ENCODE results near the gene DYNLRB1. TPM values are rescaled to one million over a fixed set of nuclear protein-coding genes. Genes with fewer than 3 reads are reported as not detected.

Gene DYNLRB1
- total and polyA plus RNA-seq, 2 donors (not counting 1 experiment from before 2014, with no cell fraction given) = 55.3 to 120 TPM

GRCh38 chr20:34507702-34508413 lies 8.4 kb upstream of the DYNLRB1 start:
- no peak for ATAC-seq (ENCODE audit: low read depth)
- Histone ChIP-seq H3K9me3 (ENCODE audit: control extremely low read depth in 1 of 3, control insufficient read depth in 2 of 3, insufficient read depth in 1 of 3, low read length in 2 of 3) (no peaks in the 10 kb centered on the region), H3K27me3 (replicated peaks in 1 of 4; ENCODE audit: control extremely low read depth in 1 of 4, control insufficient read depth in 3 of 4, insufficient read depth in 4 of 4, low read length in 3 of 4) (no peaks in the 10 kb centered on the region), H3K79me2 (ENCODE audit: control insufficient read depth, insufficient read depth, low read length) (no peaks in the 10 kb centered on the region), H3K4me3 (ENCODE audit: control extremely low read depth in 1 of 5, extremely low read depth in 1 of 5, insufficient read depth in 1 of 5, low read depth in 2 of 5, low read length in 4 of 5) (no peak overlapping the region), H3K9ac (ENCODE audit: low read length) (no peak overlapping the region), H4K20me1 (ENCODE audit: control insufficient read depth, insufficient read depth, low read length, poor library complexity, severe bottlenecking) (no peaks in the 10 kb centered on the region), H3K36me3 (replicated peaks in 1 of 2; ENCODE audit: control extremely low read depth in 1 of 2, control insufficient read depth in 1 of 2, extremely low read depth in 1 of 2, insufficient read depth in 2 of 2, low read length in 1 of 2) (peaks cover 24 to 34% of the 10 kb centered on the region in 2 experiments), H3K4me1 (ENCODE audit: control insufficient read depth in 2 of 2, insufficient read depth in 2 of 2, low read length in 2 of 2) (no peaks in the 10 kb centered on the region), H3K27ac (ENCODE audit: low read length in 2 of 2) (no peak overlapping the region), H3K4me2 (replicated peaks; ENCODE audit: low read depth, low read length, poor library complexity, severe bottlenecking) (no peak overlapping the region), H2AFZ (ENCODE audit: insufficient read depth, low read depth, low read length, poor library complexity, severe bottlenecking) (no peak overlapping the region)
- intact Hi-C loops (cut with micrococcal nuclease) = no loop called here
- Mint-ChIP-seq H3K27me3 (no peaks in the 10 kb centered on the region), H3K9me3 (ENCODE audit: insufficient read depth) (no peaks in the 10 kb centered on the region), H3K4me3 (no peak overlapping the region), H3K4me1 (peaks cover 3% of the 10 kb centered on the region), H3K27ac (no peak overlapping the region)
- ChIA-PET POLR2A (no interaction called here), CTCF (no interaction called here)
- no peak for DNase-seq
- TF ChIP-seq CTCF (IDR thresholded peaks at IDR 0.05) = no peak
- no peak for TF ChIP-seq EZH2 (IDR thresholded peaks at IDR 0.05; ENCODE audit: borderline replicate concordance, insufficient read depth, low read depth, low read length, poor library complexity, severe bottlenecking)
- WGBS (ENCODE audit: insufficient coverage) = no CpG with 5 or more reads among the region's 4 CpGs

GRCh38 chr20:34510575-34510974 lies 5.6 kb upstream of the DYNLRB1 start:
- no peak overlapping the region for H3K27ac Mint-ChIP-seq

More at GRCh38 chr20:34510575-34510974, 5.6 kb upstream of the DYNLRB1 start:
- Histone ChIP-seq H3K4me1 (ENCODE audit: control insufficient read depth in 2 of 2, insufficient read depth in 2 of 2, low read length in 2 of 2) (peaks cover 5% of the 10 kb centered on the region in 2 donors), H3K79me2 (ENCODE audit: control insufficient read depth, insufficient read depth, low read length) (no peaks in the 10 kb centered on the region), H2AFZ (ENCODE audit: insufficient read depth, low read depth, low read length, poor library complexity, severe bottlenecking) (no peak overlapping the region), H3K9ac (ENCODE audit: low read length) (no peak overlapping the region), H3K4me2 (replicated peaks; ENCODE audit: low read depth, low read length, poor library complexity, severe bottlenecking) (no peak overlapping the region), H3K27ac (ENCODE audit: low read length in 2 of 2) (no peak overlapping the region), H4K20me1 (ENCODE audit: control insufficient read depth, insufficient read depth, low read length, poor library complexity, severe bottlenecking) (no peaks in the 10 kb centered on the region), H3K4me3 (ENCODE audit: control extremely low read depth in 1 of 5, extremely low read depth in 1 of 5, insufficient read depth in 1 of 5, low read depth in 2 of 5, low read length in 4 of 5) (no peak overlapping the region), H3K9me3 (ENCODE audit: control extremely low read depth in 1 of 3, control insufficient read depth in 2 of 3, insufficient read depth in 1 of 3, low read length in 2 of 3) (no peaks in the 10 kb centered on the region), H3K27me3 (replicated peaks in 1 of 4; ENCODE audit: control extremely low read depth in 1 of 4, control insufficient read depth in 3 of 4, insufficient read depth in 4 of 4, low read length in 3 of 4) (no peaks in the 10 kb centered on the region), H3K36me3 (replicated peaks in 1 of 2; ENCODE audit: control extremely low read depth in 1 of 2, control insufficient read depth in 1 of 2, extremely low read depth in 1 of 2, insufficient read depth in 2 of 2, low read length in 1 of 2) (peaks cover 24 to 28% of the 10 kb centered on the region in 2 experiments)
- Mint-ChIP-seq H3K27me3 (no peaks in the 10 kb centered on the region), H3K4me1 (peaks cover 20% of the 10 kb centered on the region), H3K9me3 (ENCODE audit: insufficient read depth) (no peaks in the 10 kb centered on the region), H3K4me3 (no peak overlapping the region)
- ChIA-PET CTCF (no interaction called here), POLR2A (no interaction called here)
- intact Hi-C loops (cut with micrococcal nuclease) = no loop called here
- TF ChIP-seq EZH2 (IDR thresholded peaks at IDR 0.05; ENCODE audit: borderline replicate concordance, insufficient read depth, low read depth, low read length, poor library complexity, severe bottlenecking) = no peak
- no peak for TF ChIP-seq CTCF (IDR thresholded peaks at IDR 0.05)
- DNase-seq (no peak), ATAC-seq (ENCODE audit: low read depth) (no peak)
- WGBS (ENCODE audit: insufficient coverage) = 100% methylated on average over 1 of the region's 1 CpG

All from B cell (primary cell).